ENCODE measurements around the gene ITGAV.

The ITGAV gene

DNA sequence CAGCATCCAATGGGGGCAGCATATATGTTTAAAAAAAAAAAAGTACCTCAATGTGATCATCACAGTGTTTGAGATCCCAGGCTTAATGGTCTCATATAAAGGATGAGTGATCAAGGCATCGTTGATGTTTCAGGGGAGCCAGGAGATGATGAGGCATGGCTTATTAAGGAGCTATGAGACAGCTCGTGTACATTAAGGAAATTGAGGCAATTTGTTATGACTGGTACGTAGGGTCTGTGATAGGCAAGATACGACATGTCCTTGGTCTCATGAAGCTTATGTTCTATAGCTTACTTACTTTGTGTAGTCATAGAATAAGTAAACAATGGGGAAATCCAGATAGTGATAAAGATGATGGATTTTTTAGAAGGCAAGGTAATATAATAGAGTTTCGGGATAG, 54.9 kb downstream of the ITGAV start:
- no peak overlapping the region for H3K4me3 ChIP-seq (ENCODE audit: low read depth, low read length)
- no peak for DNase-seq (ENCODE audit: low read depth)

DNA sequence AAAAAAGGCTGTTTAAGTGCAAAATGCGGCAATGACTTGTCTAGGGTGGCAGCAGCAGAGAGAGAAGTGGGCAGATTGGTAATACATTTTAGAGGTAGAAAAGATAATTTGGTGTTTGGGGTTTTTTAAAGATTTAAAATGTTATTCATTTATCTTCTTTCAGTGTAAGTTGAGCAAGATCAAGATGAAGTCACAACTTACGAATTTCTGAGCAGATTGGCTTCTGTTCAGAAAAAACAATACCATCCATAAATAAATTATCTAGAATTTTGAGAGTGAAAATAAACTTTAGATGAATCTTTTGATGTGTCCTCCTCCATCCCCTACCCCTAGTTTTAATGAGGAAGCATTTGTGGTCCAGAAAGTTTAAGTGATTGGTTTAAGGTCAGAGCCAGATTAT, 56.1 kb downstream of the ITGAV start:
- H3K4me3 ChIP-seq (ENCODE audit: low read depth, low read length) = no peak overlapping the region
- DNase-seq (ENCODE audit: low read depth) = no peak

DNA sequence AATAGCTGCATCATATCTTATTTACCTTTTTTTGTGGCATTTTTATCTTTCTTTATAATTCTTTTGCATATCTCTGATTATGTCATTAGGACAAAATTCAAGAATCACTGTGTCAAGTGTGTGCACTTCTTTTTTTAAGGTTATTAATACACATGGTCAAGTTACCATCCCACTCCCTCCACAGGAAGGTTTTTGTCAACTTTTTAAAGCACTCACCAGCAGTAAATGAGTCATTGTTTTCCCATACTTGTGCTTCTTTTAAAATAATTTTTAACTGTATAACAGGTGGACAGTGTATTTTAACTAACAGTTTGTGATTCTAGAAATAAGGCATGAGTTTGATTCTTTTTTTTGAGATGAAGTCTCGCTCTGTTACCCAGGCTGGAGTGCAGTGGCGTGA, 58.3 kb downstream of the ITGAV start:
- DNase-seq (ENCODE audit: low read depth) = no peak
- H3K4me3 ChIP-seq (ENCODE audit: low read depth, low read length) = no peak overlapping the region

DNA sequence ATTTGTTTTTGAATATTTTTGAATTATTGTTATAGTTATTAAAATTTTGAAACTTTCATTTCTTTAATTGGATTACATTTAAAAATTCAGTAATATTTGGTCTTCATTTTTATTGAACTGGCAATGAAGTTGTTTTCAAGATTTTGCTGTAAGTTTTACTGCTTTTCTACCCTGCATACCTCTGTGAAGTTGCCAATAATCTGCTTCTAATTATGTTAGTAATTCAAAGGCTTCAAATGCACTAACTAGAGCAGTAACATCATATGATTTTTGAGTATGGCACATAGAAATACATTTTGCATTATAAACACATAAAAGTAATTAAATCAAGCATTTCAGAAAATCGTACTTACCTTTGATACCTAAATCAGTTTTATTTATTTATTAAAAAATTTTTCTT, 63.7 kb downstream of the ITGAV start:
- DNase-seq (ENCODE audit: low read depth) = no peak
- H3K4me3 ChIP-seq (ENCODE audit: low read depth, low read length) = no peak overlapping the region

DNA sequence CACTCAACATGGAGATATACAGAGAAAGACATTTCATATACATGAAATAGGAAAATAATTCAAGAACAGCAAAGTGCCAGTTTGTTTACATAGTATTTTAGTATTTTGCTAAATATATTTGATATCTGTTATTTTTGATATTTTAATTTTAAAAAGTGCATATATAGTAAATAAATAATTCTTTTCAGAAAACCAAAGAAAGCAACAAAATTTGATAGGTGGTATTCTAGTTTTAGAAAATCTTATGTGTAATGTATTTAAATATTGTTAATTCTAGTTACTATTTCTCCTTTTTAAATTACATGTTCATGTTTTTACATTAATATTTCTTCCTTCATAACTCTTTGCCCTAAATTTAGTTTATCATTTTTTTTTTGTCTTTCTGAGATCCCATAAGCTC, 69.5 kb downstream of the ITGAV start:
- H3K4me3 ChIP-seq (ENCODE audit: low read depth, low read length) = no peak overlapping the region
- DNase-seq (ENCODE audit: low read depth) = no peak

DNA sequence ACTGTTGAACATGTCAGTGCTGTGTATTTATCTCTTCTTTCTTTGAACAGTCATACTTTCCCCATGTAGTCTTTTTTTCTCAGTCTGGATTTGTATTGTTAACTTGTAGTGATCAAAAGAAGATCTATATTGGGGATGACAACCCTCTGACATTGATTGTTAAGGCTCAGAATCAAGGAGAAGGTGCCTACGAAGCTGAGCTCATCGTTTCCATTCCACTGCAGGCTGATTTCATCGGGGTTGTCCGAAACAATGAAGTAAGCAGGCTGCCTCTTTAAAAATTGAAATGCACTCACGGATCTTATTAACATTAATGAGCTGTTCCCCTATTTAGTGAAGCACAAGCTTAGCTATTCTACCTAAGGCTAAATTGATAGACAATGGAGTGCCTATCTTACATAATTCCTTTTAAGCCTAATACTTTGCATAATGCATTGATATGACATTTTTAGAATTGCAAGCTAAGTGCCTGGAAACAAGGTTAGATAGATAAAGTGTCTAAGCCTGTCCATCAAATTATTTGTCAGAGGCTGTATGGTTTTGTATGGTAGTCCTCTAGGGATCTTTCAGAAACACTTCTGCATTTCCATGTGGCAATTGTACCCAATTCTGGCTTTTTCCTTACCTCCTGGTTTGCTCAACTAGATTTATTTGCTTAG, 74.7 kb downstream of the ITGAV start:
- no peak for DNase-seq (ENCODE audit: low read depth)
- H3K4me3 ChIP-seq (ENCODE audit: low read depth, low read length) = no peak overlapping the region

DNA sequence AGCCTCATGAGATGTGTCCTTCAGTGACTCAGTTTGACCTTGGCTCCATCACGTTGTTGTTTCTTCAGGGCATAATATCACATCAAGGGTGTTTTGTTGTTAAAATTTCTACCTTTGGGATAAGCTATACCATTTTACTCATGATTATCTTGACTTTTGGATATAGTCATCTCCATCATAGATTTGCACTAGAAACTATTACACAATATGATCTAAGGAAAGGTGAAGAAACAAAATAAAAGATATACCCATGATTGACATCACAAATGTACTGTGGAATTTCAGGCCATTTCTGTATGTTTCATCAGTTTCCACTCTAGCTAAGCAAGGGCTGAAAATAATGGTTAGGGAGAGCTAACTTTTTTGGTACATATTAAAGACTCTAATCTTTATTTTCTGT, 79.3 kb downstream of the ITGAV start:
- H3K4me3 ChIP-seq (ENCODE audit: low read depth, low read length) = no peak overlapping the region
- DNase-seq (ENCODE audit: low read depth) = no peak

DNA sequence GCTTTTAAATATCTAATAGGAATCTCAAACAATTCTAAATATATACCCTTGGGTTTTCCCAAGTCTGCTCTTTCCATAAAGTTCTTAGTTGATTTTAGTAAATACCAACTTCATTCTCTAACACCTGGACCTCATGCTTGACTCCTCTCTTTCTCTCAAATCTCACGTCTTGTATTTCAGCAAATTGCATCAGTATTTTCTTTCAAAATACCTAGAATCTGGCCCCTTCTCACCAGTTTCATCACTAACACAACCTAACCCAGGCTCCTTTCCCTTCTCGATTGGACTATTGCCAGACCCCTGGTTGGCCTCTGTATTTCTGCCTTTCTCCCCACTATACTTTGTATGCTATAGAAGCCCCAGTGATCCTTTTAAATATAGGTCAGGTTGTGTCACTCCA, 81.0 kb downstream of the ITGAV start:
- H3K4me3 ChIP-seq (ENCODE audit: low read depth, low read length) = no peak overlapping the region

DNA sequence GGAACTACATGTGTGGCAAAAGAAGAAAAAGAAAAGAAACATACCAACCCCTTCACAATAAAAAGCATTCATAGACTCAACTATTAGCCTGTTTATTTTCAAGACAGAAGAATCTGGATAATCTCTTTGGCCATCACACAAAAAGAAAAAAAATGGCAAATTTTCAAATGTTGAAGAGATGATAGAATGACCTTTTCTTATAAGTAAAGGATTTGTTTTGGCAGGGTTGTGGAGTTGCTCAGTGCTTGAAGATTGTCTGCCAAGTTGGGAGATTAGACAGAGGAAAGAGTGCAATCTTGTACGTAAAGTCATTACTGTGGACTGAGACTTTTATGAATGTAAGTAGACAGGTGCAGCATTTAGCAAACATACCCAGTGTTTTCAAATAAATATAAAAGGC, 85.5 kb downstream of the ITGAV start:
- DNase-seq (ENCODE audit: low read depth) = no peak
- no peak overlapping the region for H3K4me3 ChIP-seq (ENCODE audit: low read depth, low read length)

More for the DNA sequence above, 81.0 kb downstream of the ITGAV start:
- no peak for DNase-seq (ENCODE audit: low read depth)

DNA sequence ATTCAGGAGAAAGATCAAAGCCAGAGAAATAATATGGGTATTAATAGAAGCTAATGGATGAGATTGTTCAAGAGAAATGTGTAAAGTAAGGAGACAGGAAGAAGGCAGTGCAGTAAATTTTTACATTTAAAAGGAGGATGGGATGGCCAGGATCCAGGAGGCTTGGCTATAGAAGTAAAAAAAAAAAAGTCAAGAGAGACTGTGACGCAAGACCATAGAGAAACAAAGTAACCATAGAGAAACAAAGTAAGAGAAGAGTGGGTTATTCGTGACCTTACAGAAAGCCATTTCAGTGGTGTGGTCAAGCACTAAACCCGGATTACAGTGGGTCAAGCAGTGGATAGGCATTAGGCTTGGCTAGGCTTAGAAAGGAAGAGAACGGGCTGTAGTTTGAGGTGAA, 93.5 kb downstream of the ITGAV start:
- H3K4me3 ChIP-seq (ENCODE audit: low read depth, low read length) = no peak overlapping the region
- DNase-seq (ENCODE audit: low read depth) = no peak

DNA sequence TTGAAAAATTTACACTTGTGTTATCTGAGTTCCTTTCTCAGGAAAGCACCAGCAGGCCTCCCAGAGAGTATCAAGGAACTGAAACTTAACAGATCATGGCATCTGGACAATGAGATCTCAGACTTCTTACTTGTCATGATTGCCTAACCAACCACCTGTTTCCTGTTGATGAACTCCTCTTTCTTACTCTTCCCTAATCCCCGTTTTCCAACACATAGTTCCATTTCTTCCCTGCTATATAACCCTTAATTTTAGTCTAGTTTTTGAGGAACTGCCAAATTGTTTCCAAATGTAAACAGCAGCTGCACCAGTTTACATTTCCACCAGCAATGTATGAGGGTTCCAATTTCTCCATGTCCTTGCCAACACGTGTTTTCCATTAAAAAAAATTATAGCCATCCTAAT, 98.0 kb downstream of the ITGAV start:
- DNase-seq (ENCODE audit: low read depth) = no peak
- H3K4me3 ChIP-seq (ENCODE audit: low read depth, low read length) = no peak overlapping the region

DNA sequence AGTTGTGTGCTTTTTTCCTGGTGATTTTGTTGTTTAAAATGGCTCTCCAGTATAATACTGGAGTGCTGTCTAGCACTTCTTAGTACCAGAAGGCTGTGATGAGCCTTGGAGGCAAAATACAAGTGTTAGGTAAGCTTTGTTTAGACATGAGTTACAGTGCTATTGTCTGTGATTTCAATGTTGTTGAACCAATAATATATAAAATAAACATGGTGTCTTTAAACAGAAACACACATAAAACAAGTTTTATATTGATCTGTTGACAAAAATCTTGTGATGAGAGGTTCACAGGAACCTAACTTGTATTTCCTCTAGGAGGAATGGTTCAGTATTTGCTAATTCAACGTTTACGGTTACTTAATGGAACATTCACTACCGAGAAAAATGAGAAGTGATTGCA, 99.0 kb downstream of the ITGAV start:
- DNase-seq (ENCODE audit: low read depth) = no peak
- H3K4me3 ChIP-seq (ENCODE audit: low read depth, low read length) = no peak overlapping the region

DNA sequence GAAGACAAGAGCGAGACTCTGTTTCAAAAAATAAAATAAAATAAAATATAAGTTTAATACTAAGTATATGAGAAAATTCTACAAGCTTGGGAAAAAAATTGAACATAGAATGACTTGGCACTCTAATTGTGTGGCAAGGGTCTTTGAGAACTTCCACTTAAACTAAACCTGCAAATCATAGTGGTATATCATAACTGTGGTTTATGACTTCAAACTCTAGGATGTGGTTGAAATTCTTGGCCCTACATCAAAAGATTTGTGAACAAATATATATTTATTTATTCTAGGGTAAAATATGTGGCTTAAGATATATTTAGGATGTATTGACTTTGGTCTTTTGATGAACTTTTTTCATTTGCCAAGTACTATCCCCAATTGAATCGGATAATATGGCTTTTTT, 100.9 kb downstream of the ITGAV start:
- H3K4me3 ChIP-seq (ENCODE audit: low read depth, low read length) = no peak overlapping the region
- DNase-seq (ENCODE audit: low read depth) = no peak

DNA sequence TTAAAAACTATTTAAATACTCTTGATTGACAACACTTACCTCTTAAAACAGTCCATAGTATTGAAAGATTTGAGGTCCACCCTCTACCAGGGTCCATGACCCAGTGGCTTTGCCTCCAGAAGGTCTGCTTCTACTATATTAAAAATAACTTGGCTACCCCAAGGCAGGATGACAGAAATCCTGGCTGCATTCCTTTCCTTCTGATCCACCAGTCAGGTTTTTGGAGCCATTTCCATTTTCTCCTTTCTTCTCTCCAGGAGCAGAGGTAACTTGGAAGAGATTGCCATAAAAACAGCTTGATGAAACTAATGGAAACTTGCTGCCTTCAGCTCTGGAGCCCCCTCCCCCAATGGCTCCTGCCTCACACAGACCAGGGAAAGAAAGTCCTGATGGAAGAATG, 101.4 kb downstream of the ITGAV start:
- no peak overlapping the region for H3K4me3 ChIP-seq (ENCODE audit: low read depth, low read length)
- no peak for DNase-seq (ENCODE audit: low read depth)

DNA sequence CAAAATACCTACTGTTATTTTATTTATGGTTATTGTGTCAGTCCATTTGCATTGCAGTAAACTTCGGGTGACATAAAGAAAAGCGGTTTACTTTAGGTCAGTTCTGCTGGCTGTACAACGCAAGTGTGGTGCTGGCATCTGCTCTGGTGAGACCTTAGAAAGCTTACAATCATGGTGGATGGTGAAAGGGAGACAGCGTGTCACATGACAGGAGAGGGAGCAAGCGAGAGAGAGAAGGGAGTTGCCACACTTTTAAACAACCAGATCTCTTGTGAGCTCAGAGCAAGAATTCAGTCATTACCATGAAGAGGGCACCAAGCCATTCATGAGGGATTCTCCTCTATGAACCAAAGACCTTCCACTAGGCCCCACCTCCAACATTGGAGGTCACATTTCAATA, 102.0 kb downstream of the ITGAV start:
- H3K4me3 ChIP-seq (ENCODE audit: low read depth, low read length) = no peak overlapping the region
- DNase-seq (ENCODE audit: low read depth) = no peak

DNA sequence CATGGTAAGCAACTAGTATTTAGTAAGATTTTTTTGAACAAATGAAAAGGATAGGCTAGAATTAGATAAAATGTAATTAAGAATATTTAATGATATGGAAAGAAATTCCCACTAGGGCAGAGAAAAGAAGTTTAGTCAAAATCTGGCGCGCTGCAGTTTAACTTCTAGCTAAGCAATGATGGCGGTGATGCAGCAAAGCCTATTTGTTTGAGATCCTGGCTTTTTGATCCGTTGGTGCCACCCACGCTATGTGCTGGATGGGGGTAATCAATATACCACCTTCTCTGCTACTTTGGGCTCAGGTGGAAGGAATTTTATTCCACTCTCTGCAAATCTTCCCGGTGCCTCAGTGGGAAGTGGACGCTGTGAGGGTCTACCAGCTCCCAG, 103.6 kb downstream of the ITGAV start:
- H3K4me3 ChIP-seq (ENCODE audit: low read depth, low read length) = peak overlapping the region; percentile 80
- DNase-seq (ENCODE audit: low read depth) = no peak

DNA sequence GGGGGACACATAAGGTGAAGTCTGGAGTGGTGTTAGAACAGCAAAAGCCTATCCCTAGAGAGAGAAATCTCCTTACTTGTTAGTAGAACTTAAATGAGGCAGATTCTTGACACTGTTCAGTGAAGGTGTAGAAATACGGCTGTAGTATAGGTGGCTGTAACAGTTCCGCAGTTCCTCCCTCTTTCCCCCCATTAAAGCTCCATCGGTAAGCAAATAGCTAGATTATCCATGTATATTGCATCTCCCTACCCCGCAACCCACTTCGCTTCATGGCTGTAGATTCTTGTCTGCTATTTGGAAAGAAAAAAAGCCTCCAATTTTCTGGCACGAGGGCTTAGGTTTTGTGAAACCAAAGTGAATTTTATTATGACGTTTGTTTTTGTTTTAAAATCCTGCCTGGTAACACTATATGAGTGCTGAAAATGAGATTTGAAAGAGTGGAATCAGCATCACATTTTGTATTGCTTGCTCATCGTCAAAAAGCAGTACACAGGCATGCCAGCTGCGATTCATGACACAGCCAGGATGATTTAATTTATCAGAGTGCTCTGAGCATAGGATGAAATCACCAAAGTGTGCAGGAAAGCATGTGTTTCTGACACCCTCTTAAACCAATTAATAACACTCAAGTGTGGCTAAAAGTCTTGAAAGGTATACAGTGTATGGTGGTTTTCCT, 105.4 kb downstream of the ITGAV start:
- peak overlapping the region; percentile 80 for H3K4me3 ChIP-seq (ENCODE audit: low read depth, low read length)
- no peak for DNase-seq (ENCODE audit: low read depth)

DNA sequence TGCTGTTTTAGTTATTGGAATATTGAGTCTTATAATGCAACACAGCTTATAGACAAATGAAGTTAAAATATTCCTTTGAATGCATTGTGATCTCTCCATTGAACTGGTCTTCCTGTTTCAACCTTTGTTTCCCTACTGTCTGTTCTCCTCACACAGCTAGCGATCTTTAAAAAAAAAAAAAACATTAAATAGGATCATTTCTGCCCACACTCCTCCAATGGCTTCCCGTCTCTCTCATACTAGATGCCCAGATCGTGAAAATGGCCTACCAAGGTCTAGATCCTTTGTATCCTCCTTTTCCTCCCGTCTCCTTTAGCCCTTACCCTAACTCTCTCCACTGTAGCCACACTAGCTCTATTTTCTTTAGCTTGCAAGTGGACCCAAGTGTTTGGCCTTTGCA, 106.4 kb downstream of the ITGAV start:
- H3K4me3 ChIP-seq (ENCODE audit: low read depth, low read length) = no peak overlapping the region
- no peak for DNase-seq (ENCODE audit: low read depth)

DNA sequence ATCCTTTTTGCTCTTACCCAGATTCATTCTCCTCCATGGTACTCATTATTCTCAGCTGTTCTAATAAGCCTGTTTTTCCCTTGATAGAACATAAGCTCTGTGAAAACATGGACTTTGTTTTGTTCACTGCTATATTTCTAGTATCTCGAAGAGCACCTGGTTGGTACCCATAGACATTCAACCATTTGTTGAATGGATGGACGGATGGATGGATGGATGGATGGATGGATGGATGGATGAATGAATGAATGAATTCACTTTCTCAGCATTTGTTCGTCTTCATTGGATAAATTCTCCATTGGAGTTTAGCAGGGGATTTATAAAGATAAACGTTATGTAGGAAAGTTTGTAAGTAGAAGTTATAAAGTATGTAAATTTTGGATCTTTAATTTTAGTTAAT, 106.9 kb downstream of the ITGAV start:
- H3K4me3 ChIP-seq (ENCODE audit: low read depth, low read length) = no peak overlapping the region
- no peak for DNase-seq (ENCODE audit: low read depth)

DNA sequence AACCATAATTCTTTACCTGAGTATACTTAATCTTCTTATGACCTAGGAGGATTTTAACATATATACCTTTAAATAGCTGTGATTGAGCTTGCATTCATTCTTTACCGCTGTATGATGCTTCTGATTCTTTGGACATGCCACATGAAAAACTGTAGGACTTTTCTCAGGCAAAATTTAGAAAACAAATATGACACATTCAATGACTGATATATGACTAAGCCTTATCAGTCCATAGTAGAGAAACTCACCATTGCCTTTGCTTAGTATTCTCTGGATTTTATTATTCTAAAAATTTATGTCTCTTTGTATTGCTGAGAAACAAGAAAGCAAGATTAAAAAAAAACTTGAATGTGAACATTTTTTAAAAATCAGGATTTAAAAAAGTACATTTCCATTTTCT, 107.7 kb downstream of the ITGAV start:
- H3K4me3 ChIP-seq (ENCODE audit: low read depth, low read length) = no peak overlapping the region
- DNase-seq (ENCODE audit: low read depth) = no peak

DNA sequence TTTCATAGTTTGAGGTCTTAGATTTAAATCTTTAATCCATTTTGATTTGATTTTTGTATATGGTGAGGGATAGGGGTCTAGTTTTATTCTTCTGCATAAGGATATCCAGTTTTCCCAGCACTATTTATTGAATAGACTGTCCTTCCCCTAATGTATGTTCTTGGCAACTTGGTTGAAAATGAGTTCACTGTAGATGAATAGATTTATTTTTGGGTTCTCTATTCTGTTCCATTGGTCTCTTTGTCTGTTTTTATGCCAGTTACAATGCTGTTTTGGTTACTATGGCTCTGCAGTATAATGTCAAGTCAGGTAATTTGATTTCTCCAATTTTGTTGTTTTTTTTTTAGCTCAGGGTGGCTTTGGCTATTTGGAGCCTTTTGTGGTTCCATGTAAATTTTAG, 109.9 kb downstream of the ITGAV start:
- no peak for DNase-seq (ENCODE audit: low read depth)
- H3K4me3 ChIP-seq (ENCODE audit: low read depth, low read length) = no peak overlapping the region

DNA sequence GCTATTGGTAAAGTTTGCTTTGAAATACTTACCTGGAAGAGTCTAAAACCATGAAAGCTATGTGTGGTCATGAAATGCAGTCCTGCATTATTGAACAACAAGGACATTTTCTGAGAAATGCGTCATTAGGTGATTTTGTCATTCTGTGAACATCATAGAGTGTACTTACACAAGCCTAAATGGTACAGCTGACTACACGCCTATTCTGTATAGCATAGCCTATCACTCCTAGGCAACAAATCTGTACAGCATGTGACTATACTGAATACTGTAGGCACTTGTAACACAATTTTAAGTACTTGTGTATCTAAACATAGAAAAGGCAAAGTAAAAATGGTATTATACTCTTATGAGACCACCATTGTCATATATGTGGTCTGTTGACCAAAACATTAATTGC, 112.2 kb downstream of the ITGAV start:
- H3K4me3 ChIP-seq (ENCODE audit: low read depth, low read length) = no peak overlapping the region
- no peak for DNase-seq (ENCODE audit: low read depth)
